ENCODE measurements around the gene PSD4. TPM values are rescaled to one million over a fixed set of nuclear protein-coding genes. Genes with fewer than 3 reads are reported as not detected.

The PSD4 gene
- total RNA-seq, 1 experiment from 2014 or later: 46.6 TPM

DNA sequence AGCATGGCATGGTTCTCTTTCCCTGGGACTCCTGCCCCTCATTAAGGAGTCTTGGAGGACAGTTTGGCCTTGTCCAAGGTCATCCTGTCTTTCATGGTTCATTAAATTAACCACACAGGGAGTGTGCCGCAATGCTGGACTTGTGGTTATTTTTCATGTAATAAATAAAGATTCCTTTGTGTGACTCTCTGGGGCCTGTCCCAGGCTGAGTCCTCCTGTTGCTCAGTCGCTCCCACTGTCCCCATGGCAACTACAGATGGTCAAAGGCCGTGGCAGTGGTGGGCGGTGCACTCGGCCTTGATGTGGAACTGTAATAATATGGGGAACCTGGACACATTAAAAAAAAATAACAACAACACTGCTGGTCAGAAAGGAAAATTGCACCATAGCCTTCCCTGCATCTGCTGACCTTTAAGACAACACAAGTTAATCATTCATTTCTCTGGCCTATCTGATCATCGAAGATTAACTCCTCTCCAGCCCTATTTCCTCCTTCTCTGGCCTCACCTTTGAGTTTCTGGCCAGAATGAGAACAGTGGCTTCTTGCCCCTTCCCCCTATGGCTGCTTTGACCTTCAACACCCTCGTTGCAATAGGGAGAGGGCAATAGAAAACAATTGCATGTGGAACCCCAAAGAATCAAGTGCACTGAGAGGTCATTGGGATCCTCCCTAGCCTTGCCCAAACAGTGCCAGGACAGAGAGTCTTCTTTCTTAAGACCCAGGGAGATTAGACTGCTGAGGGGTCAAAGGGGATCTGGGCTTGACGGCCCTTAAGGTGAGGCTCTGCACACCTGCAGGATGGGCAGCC lies 44.7 kb downstream of the PSD4 start:
- TF ChIP-seq EZH2phosphoT487 (IDR thresholded peaks at IDR 0.05; ENCODE audit: borderline replicate concordance, low read length) (no peak), EZH2 (IDR thresholded peaks at IDR 0.05; ENCODE audit: low read length, unreplicated experiment) (no peak)
- TF ChIP-seq, protein P1, sequence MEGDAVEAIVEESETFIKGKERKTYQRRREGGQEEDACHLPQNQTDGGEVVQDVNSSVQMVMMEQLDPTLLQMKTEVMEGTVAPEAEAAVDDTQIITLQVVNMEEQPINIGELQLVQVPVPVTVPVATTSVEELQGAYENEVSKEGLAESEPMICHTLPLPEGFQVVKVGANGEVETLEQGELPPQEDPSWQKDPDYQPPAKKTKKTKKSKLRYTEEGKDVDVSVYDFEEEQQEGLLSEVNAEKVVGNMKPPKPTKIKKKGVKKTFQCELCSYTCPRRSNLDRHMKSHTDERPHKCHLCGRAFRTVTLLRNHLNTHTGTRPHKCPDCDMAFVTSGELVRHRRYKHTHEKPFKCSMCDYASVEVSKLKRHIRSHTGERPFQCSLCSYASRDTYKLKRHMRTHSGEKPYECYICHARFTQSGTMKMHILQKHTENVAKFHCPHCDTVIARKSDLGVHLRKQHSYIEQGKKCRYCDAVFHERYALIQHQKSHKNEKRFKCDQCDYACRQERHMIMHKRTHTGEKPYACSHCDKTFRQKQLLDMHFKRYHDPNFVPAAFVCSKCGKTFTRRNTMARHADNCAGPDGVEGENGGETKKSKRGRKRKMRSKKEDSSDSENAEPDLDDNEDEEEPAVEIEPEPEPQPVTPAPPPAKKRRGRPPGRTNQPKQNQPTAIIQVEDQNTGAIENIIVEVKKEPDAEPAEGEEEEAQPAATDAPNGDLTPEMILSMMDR (conservative IDR thresholded peaks at IDR 0.05; ENCODE audit: low read depth, low read length): no peak
- ATAC-seq: no peak
- no peak overlapping the region for H3K4me2 ChIP-seq (ENCODE audit: low read length)
- H3K27me3 ChIP-seq (ENCODE audit: low read length): no peaks in the 10 kb centered on the region
- no peaks in the 10 kb centered on the region for H3F3A ChIP-seq (ENCODE audit: low read length, unreplicated experiment)
- DNase-seq: no peak
- CTCF ChIA-PET: no interaction called here
- no peaks in the 10 kb centered on the region for H3K36me3 ChIP-seq (ENCODE audit: low read depth, low read length)
- POLR2A ChIA-PET (ENCODE audit: unreplicated experiment): no interaction called here
- H3K9ac ChIP-seq (ENCODE audit: low read length): no peak overlapping the region
- H3K79me2 ChIP-seq (ENCODE audit: low read length): no peaks in the 10 kb centered on the region
- H3K4me1 ChIP-seq (ENCODE audit: insufficient read depth, low read length): no peaks in the 10 kb centered on the region
- H2AFZ ChIP-seq (ENCODE audit: low read length): no peak overlapping the region
- no peak overlapping the region for H3K4me3 ChIP-seq (ENCODE audit: low read length)
- intact Hi-C loops (cut with micrococcal nuclease): no loop called here
- H4K20me1 ChIP-seq (ENCODE audit: low read length): no peaks in the 10 kb centered on the region
- no peaks in the 10 kb centered on the region for H3K9me3 ChIP-seq (ENCODE audit: low read length)
- no peak overlapping the region for H3K27ac ChIP-seq (ENCODE audit: low read length)
- BruUV-seq (replicated peaks): no TSS peak
- no peaks in the 10 kb centered on the region for H3K9me2 ChIP-seq (replicated peaks; ENCODE audit: low read length)

DNA sequence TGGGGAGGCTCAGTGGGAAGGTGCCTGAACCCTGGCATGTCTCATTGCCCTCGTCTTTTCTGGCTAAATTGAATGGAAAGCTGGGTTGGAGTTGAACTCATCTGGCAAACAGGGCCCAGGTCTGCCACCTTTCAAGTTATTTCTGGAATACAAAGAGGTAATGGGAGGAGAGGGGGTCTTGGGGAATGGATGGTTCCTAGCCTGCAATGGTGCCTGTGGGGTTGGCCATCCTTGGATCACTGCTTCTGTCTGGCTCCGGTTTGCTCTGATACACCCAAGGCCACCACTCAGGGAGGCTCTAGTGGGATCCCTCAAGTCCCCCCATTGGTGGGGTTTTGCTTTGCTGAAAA lies 45.3 kb downstream of the PSD4 start:
- no peak for ATAC-seq
- no peak for DNase-seq
- H3K79me2 ChIP-seq (ENCODE audit: low read length): no peaks in the 10 kb centered on the region
- no peak overlapping the region for H3K9ac ChIP-seq (ENCODE audit: low read length)
- TF ChIP-seq, protein P1 (conservative IDR thresholded peaks at IDR 0.05; ENCODE audit: low read depth, low read length): no peak
- no peak for TF ChIP-seq EZH2 (IDR thresholded peaks at IDR 0.05; ENCODE audit: low read length, unreplicated experiment)
- TF ChIP-seq EZH2phosphoT487 (IDR thresholded peaks at IDR 0.05; ENCODE audit: borderline replicate concordance, low read length): no peak
- no TSS peak for BruUV-seq (replicated peaks)
- no peak overlapping the region for H3K4me3 ChIP-seq (ENCODE audit: low read length)
- H2AFZ ChIP-seq (ENCODE audit: low read length): no peak overlapping the region
- ChIA-PET CTCF (no interaction called here), POLR2A (ENCODE audit: unreplicated experiment) (no interaction called here)
- no peak overlapping the region for H3K4me2 ChIP-seq (ENCODE audit: low read length)
- H3F3A ChIP-seq (ENCODE audit: low read length, unreplicated experiment): no peaks in the 10 kb centered on the region
- H3K9me3 ChIP-seq (ENCODE audit: low read length): no peaks in the 10 kb centered on the region
- H3K4me1 ChIP-seq (ENCODE audit: insufficient read depth, low read length): no peaks in the 10 kb centered on the region
- intact Hi-C loops (cut with micrococcal nuclease): no loop called here
- no peaks in the 10 kb centered on the region for H3K36me3 ChIP-seq (ENCODE audit: low read depth, low read length)
- no peaks in the 10 kb centered on the region for H3K27me3 ChIP-seq (ENCODE audit: low read length)
- H3K27ac ChIP-seq (ENCODE audit: low read length): no peak overlapping the region
- H3K9me2 ChIP-seq (replicated peaks; ENCODE audit: low read length): peaks cover 3% of the 10 kb centered on the region; the same call in 1 of the 2 replicates
- no peaks in the 10 kb centered on the region for H4K20me1 ChIP-seq (ENCODE audit: low read length)

DNA sequence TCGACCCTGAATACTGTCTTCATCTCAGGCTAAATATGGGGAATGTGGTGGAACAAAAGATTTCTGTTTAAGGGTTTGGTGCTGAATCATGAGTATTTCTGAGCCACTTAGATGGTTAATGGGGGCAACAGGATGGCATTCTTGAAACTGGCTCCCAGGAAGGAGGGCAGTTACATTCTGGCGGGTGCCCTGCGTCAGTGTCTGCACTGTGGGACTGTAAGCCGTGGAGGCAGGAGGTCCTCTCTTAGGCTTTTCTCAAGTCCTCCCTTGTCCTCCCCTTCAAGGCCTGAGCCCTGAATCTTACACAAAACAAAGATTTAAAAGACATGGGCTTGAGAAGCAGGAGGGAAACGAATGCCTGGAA lies 45.7 kb downstream of the PSD4 start:
- BruUV-seq (replicated peaks): no TSS peak
- CTCF ChIA-PET: no interaction called here
- H3K79me2 ChIP-seq (ENCODE audit: low read length): no peaks in the 10 kb centered on the region
- H3K27me3 ChIP-seq (ENCODE audit: low read length): no peaks in the 10 kb centered on the region
- no peak overlapping the region for H3K4me2 ChIP-seq (ENCODE audit: low read length)
- no peaks in the 10 kb centered on the region for H3K4me1 ChIP-seq (ENCODE audit: insufficient read depth, low read length)
- H3K9me3 ChIP-seq (ENCODE audit: low read length): no peaks in the 10 kb centered on the region
- H3K27ac ChIP-seq (ENCODE audit: low read length): no peak overlapping the region
- peaks cover 3% of the 10 kb centered on the region; the same call in 1 of the 2 replicates for H3K9me2 ChIP-seq (replicated peaks; ENCODE audit: low read length)
- no peak for ATAC-seq
- no peaks in the 10 kb centered on the region for H4K20me1 ChIP-seq (ENCODE audit: low read length)
- H3K9ac ChIP-seq (ENCODE audit: low read length): no peak overlapping the region
- POLR2A ChIA-PET (ENCODE audit: unreplicated experiment): no interaction called here
- no peak overlapping the region for H3K4me3 ChIP-seq (ENCODE audit: low read length)
- H3K36me3 ChIP-seq (ENCODE audit: low read depth, low read length): no peaks in the 10 kb centered on the region
- no peak overlapping the region for H2AFZ ChIP-seq (ENCODE audit: low read length)
- TF ChIP-seq EZH2phosphoT487 (IDR thresholded peaks at IDR 0.05; ENCODE audit: borderline replicate concordance, low read length) (no peak), EZH2 (IDR thresholded peaks at IDR 0.05; ENCODE audit: low read length, unreplicated experiment) (no peak)
- TF ChIP-seq, protein P1 (conservative IDR thresholded peaks at IDR 0.05; ENCODE audit: low read depth, low read length): no peak
- H3F3A ChIP-seq (ENCODE audit: low read length, unreplicated experiment): no peaks in the 10 kb centered on the region
- intact Hi-C loops (cut with micrococcal nuclease): no loop called here
- no peak for DNase-seq

Measured in PC-3 (cell line).